H7 (cell line): ENCODE data around the gene POLR1H. TPM values are rescaled to one million over a fixed set of nuclear protein-coding genes. Genes with fewer than 3 reads are reported as not detected.

Experiments
- total RNA-seq: library from RNA; depleted of rRNA; stranded (reverse); fragments of >200 nt; shearing (Covaris generic); gene quantifications from 2 replicates; pipeline ENCODE4 v1.2.3, GENCODE V29; 2014; rRNA removed

Gene POLR1H
- total RNA-seq, 1 experiment from 2014 or later = 43.5 TPM

Other genes with a start within 250 kb of the POLR1H start
- gene HLA-G, start 233.4 kb upstream of the POLR1H start, total RNA-seq = 0.41 and 0.48 TPM in 2 replicates
- 55.5 and 73.8 TPM in 2 replicates for gene HLA-A, start 118.7 kb upstream of the POLR1H start, total RNA-seq
- 26.1 and 27.2 TPM in 2 replicates for gene PPP1R11, start 5.9 kb downstream of the POLR1H start, total RNA-seq
- 0.14 TPM in 1 of 2 replicates, not detected in the other for gene RNF39, start 14.5 kb downstream of the POLR1H start, total RNA-seq
- not detected in 2 replicates for gene TRIM31, start 51.8 kb downstream of the POLR1H start, total RNA-seq
- gene TRIM40, start 74.9 kb downstream of the POLR1H start, total RNA-seq = not detected in 2 replicates
- not detected in 2 replicates for gene TRIM10, start 99.9 kb downstream of the POLR1H start, total RNA-seq
- gene TRIM15, start 102.3 kb downstream of the POLR1H start, total RNA-seq = 0.55 TPM in 1 of 2 replicates, not detected in the other
- gene TRIM26, start 152.1 kb downstream of the POLR1H start, total RNA-seq = 22.8 and 28.3 TPM in 2 replicates